Colonic mucosa (tissue), 4 donors: ENCODE measurements around the gene CABLES1. TPM values are rescaled to one million over a fixed set of nuclear protein-coding genes. Genes with fewer than 3 reads are reported as not detected.
"Not testable (repeated sequence)": the region's sequence is repeated elsewhere in the genome, so short reads cannot be mapped to it uniquely, and the experiment has no call there.

Experiments
- DNase-seq: peaks from one replicate; pipeline ENCODE4 v3.0.0-alpha.2; 2020
- H3K27ac ChIP-seq: fragments of 200-600 bp; one replicate; pipeline ENCODE4 v1.8.0; 2021
- H3K27me3 ChIP-seq: fragments of 200-600 bp; one replicate; pipeline ENCODE4 v1.8.0; 2021
- H3K36me3 ChIP-seq: fragments of 200-600 bp; one replicate; pipeline ENCODE4 v1.8.0; 2021
- H3K4me1 ChIP-seq: fragments of 200-600 bp; one replicate; pipeline ENCODE4 v1.8.0; 2021; ENCODE audit warnings: mild to moderate bottlenecking
- H3K4me3 ChIP-seq: fragments of 200-600 bp; one replicate; pipeline ENCODE4 v1.8.0; 2021
- H3K9ac ChIP-seq, 2 donors: one replicate each; pipeline ENCODE4 v1.7.0; 2013; ENCODE audit warnings: control low read depth in 2 of 2, low read depth in 2 of 2, low read length in 2 of 2
- H3K9me3 ChIP-seq: fragments of 200-600 bp; one replicate; pipeline ENCODE4 v1.8.0; 2021
- intact Hi-C: fragments of 100-400 bp; cut with DNase I; formaldehyde crosslinking; loops from one replicate; pipeline ENCODE4 v1.14.1; 2022
- total RNA-seq, 2 donors: library from RNA; stranded (reverse); fragmentation: NEBNext Ultra II Directional in 1 of 2; extraction: Animal tissue kit (Norgen Biotek cat#: 25700) in 1 of 2; gene quantifications; one replicate each; pipeline ENCODE4 v1.2.1, GENCODE V29; 2021
- TF ChIP-seq, protein P1 (sequence below): fragments of 200-600 bp; IDR thresholded peaks from one replicate; pipeline ENCODE4 v1.8.0; 2022; ENCODE audit warnings: antibody characterized with exemption, mild to moderate bottlenecking
- donor health status: healthy.
- donor health status: DM: no; HTN: no; CAD: no.
- donor health status: DM: no; HTN: no; CAD: no.

The CABLES1 gene
- total RNA-seq, 2 donors from 2014 or later, result 4.2 to 6.2 TPM

DNA sequence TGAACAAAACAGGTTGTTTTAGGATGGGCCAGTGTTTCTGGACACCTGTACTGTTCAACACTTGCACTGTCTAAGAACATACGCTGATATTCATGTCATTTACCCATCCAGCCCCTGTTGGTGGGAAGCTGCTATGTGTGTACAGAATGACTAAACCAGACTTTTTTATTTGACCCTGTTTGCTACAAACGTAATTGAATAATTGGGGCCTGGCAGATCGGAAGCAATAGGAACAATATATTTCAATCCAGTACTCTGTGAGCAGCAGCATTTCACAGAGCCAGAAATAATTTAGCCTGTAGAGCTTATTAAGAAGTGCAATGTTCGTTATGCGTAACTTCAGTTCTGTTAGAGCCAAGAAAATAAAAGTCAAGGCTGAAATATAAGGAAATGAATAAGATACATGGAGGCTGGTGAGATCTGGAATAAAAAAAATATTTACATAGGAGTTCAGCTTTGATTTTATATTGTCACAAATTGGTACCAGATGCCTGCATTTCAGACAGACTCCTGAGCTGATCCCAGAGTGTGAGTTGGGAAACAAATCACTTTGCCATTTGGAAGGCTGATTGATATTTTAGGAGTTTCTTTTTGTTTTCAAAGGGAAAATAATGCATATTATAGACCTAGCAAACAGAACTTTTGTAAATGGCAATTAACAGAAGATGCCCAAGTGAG, 19.7 kb downstream of the CABLES1 start:
- Histone ChIP-seq H3K9me3 (no peaks in the 10 kb centered on the region), H3K36me3 (no peaks in the 10 kb centered on the region), H3K27me3 (no peaks in the 10 kb centered on the region), H3K4me3 (no peak overlapping the region), H3K27ac (no peak overlapping the region), H3K9ac (no peak overlapping the region), H3K4me1 (no peaks in the 10 kb centered on the region)
- TF ChIP-seq, protein P1, sequence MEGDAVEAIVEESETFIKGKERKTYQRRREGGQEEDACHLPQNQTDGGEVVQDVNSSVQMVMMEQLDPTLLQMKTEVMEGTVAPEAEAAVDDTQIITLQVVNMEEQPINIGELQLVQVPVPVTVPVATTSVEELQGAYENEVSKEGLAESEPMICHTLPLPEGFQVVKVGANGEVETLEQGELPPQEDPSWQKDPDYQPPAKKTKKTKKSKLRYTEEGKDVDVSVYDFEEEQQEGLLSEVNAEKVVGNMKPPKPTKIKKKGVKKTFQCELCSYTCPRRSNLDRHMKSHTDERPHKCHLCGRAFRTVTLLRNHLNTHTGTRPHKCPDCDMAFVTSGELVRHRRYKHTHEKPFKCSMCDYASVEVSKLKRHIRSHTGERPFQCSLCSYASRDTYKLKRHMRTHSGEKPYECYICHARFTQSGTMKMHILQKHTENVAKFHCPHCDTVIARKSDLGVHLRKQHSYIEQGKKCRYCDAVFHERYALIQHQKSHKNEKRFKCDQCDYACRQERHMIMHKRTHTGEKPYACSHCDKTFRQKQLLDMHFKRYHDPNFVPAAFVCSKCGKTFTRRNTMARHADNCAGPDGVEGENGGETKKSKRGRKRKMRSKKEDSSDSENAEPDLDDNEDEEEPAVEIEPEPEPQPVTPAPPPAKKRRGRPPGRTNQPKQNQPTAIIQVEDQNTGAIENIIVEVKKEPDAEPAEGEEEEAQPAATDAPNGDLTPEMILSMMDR, result no peak
- DNase-seq, result no peak
- intact Hi-C loops, result no loop called here

DNA sequence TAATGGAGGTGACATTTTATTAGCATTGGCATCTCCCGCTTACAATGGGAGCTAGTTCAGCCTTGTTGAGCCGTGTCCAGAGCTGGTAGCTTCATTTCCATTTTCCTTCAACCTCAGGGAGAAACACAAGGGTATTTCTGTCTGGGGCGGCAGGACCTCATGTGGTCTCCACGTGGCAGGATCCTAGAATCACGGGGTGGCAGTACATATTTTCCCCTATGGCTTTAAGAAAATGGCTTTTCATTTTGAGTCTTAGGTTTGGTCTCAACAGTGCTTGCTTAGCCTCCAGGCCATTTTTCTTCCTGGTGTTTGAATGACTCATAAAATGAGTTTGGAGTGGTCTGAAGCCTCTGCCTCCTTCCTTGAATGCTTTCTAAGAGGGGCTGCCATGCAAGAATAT, 20.3 kb downstream of the CABLES1 start:
- DNase-seq, result no peak
- Histone ChIP-seq H3K9me3 (no peaks in the 10 kb centered on the region), H3K27me3 (no peaks in the 10 kb centered on the region), H3K9ac (no peak overlapping the region), H3K36me3 (no peaks in the 10 kb centered on the region), H3K27ac (no peak overlapping the region), H3K4me1 (no peaks in the 10 kb centered on the region), H3K4me3 (no peak overlapping the region)
- intact Hi-C loops, result no loop called here
- TF ChIP-seq, protein P1, result no peak

DNA sequence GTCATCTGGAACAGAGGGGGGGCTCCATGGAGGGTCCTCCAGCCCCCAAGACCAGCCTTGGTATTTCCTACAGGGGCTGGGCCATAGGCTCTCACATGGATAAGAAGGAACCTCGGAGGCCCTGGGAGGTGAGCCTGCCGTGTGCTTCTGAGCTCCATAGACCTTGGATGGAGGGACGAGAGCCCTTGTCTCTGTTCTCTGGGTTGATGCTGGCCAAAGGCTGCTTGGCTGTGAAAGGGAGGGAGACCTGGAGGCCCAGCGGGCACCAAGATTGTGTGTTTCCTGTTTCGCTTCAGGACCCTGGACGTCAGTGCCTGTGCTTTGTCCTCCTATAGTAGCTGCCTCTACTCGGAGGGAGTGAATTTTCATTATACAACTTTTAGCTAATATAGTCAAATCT, 20.8 kb downstream of the CABLES1 start:
- Histone ChIP-seq H3K27ac (no peak overlapping the region), H3K9me3 (no peaks in the 10 kb centered on the region), H3K36me3 (no peaks in the 10 kb centered on the region), H3K27me3 (no peaks in the 10 kb centered on the region), H3K4me1 (no peaks in the 10 kb centered on the region), H3K4me3 (no peak overlapping the region), H3K9ac (no peak overlapping the region)
- TF ChIP-seq, protein P1, result no peak
- no peak for DNase-seq
- intact Hi-C loops, result no loop called here

DNA sequence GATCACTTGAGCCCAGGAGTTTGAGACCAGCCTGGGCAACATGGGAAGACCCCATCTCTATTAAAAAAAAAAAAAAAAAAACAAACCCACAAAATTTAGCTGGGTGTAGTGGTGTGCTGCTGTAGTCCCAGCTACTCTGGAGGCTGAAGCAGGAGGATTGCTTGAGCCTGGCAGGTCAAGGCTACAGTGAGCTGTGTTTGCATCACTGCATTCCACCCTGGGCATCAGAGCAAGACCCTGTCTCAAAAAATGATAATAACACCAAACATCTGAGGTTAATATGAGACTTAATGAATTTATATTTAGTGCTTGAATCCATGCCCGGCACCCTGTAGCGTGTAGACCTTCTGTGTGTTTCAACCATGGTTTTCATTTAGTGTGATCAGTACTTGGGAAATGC, 22.8 kb downstream of the CABLES1 start:
- Histone ChIP-seq H3K9me3 (no peaks in the 10 kb centered on the region), H3K27ac (no peak overlapping the region), H3K27me3 (no peaks in the 10 kb centered on the region), H3K4me3 (no peak overlapping the region), H3K4me1 (no peaks in the 10 kb centered on the region), H3K36me3 (no peaks in the 10 kb centered on the region), H3K9ac (no peak overlapping the region)
- TF ChIP-seq, protein P1, result no peak
- no peak for DNase-seq
- intact Hi-C loops, result no loop called here

DNA sequence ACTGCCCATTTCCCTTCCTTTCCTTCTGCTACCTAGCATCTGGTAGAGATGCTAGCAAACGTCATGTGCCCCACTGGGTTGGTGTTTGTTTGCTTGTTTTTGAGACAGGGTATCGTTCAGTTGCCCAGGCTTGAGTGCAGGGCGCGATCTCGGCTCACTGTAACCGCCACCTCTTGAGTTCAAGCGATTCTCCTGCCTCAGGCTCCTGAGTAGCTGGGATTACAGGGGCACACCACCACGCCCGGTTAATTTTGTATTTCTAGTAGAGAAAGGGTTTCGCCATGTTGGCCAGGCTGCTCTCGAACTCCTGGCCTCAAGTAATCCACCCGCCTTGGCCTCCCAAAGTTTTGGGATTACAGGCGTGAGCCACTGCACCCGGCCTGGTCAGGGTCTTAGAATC, 23.6 kb downstream of the CABLES1 start:
- H3K27ac ChIP-seq, intact Hi-C loops: not testable (repeated sequence)

DNA sequence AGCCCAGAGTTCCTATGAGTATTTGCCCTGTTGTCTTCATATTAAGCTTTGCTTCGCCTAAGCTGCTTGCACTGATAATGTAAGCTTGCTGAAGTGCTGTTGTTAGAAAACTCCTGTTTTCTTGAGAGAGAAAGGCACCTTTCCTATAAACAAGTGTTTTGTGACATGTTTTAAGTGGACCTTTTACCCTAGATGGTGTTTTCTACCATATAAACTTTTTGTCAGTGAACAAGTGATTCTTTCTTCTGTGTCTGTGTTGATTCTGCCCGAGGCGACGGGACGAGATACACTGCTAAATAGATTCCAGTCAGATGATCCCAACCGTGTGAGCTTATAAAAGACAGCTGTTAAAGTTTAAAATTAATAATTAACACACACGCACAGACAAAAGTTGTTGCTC, 24.1 kb downstream of the CABLES1 start:
- H3K4me1 ChIP-seq, result no peaks in the 10 kb centered on the region
- H3K9me3 ChIP-seq, result no peaks in the 10 kb centered on the region
- no peaks in the 10 kb centered on the region for H3K27me3 ChIP-seq
- H3K4me3 ChIP-seq, result no peak overlapping the region
- no peak overlapping the region for H3K27ac ChIP-seq
- H3K9ac ChIP-seq, result no peak overlapping the region
- TF ChIP-seq, protein P1, result no peak
- no peaks in the 10 kb centered on the region for H3K36me3 ChIP-seq
- no peak for DNase-seq
- intact Hi-C loops, result no loop called here

More for the DNA sequence above, 23.6 kb downstream of the CABLES1 start:
- not testable (repeated sequence) for H3K9me3 ChIP-seq, H3K4me3 ChIP-seq, H3K36me3 ChIP-seq, H3K9ac ChIP-seq, H3K4me1 ChIP-seq, DNase-seq, H3K27me3 ChIP-seq
